ENCODE measurements around the gene KLHDC4. TPM values are rescaled to one million over a fixed set of nuclear protein-coding genes. Genes with fewer than 3 reads are reported as not detected.
A peak's percentile ranks its signal among the peaks of the same experiment; 100 is the strongest.
"Not testable (repeated sequence)": the region's sequence is repeated elsewhere in the genome, so short reads cannot be mapped to it uniquely, and the experiment has no call there.

Gene KLHDC4
- total RNA-seq, 1 experiment from 2014 or later = 64.8 TPM

DNA sequence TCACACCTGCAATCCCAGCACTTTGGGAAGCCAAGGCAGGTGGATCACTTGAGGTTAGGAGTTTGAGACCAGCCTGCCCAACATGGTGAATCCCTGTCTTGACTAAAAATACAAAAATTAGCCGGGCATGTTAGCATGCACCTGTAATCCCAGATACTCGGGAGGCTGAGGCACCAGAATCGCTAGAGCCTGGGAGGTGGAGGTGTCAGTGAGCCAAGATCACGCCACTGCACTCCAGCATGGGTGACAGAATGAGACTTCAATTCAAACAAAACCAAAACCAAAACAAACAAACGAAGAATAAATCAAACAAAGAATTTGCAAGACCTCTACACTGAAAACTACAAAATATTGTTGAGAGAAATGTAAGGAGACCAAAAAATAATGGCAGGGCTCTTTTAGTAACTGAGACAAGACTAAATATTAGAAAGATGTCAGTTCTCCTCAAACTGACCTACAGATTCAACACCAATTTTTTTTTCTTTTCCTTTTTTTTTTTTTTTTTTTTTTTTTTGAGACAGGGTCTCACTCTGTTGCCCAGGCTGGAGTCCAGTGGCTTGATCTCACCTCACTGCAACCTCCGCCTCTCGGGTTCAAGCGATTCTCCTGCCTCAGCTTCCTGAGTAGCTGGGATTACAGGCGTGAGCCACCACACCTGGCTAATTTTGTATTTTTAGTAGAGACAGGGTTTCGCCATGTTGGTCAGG is 23.1 kb upstream of the KLHDC4 start:
- not testable (repeated sequence) for DNase-seq (ENCODE audit: low spot score)

- DNase-seq (ENCODE audit: low spot score) = not testable (repeated sequence)
Measured at GRCh38 chr16:87787451-87788091, 21.8 kb upstream of the KLHDC4 start.

DNA sequence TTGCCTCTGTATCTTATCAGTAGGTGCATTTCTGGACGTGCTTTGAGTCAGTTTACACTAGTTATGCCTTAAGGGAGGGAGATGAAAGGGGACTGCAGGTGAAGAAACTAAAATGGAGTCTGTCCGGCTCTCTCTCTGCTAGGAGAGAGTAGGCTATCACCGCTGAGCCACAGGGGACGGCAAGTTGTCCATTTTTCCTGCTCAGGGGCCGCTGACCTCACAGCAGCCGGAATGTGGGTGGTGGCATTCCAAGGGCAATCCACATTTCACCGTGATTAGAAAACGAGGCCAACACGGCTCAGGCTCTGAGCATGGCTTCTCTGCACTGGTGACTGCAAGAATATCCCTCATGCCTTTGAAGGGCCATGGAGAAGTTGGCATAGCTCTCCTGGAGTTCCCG is 19.0 kb upstream of the KLHDC4 start:
- DNase-seq (ENCODE audit: low spot score) = peak; percentile 36

- no peak for DNase-seq (ENCODE audit: low spot score)
Measured at GRCh38 chr16:87782033-87782432, 16.2 kb upstream of the KLHDC4 start.

GRCh38 chr16:87780385-87780989 is 14.7 kb upstream of the KLHDC4 start:
- DNase-seq (ENCODE audit: low spot score) = peak; percentile 26

DNA sequence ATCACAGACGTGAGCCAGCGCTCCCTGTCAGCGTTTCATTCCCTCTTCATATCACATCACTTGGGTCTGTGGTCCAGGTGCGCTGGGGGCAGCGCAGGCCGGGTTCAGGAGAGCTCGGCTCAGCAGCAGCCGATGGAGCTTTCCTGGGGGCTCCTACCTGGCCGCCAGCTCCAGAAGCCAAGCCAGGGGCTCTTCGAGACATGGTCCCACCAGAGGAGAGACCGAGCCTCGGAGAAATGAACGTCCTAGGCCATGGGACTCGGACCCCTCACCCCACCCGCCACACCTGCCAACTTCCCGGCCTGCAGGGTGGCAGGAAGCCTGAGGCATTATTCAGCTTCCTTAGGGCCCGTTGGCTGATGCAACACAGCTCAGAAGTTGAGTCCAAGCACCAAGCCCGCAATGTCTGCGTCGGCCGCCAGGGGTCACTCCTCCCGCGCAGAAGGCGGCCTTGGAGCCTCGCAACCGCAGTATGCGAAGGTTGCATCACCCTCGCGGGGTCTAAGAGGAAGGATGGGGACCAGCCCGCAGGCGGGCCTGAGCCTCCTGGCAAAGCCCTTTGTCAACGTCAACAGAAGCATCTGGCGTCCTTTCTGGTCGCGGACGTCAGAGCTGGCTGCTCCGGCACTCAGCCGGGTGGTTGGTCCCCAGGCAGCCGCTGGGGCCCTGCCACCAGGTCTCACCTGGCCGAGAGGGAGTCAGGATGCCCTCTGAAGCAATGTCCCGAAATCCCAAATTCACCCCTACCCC is 13.2 kb upstream of the KLHDC4 start:
- peak; percentile 91 for DNase-seq (ENCODE audit: low spot score)

- DNase-seq (ENCODE audit: low spot score) = no peak
Measured at GRCh38 chr16:87778476-87778829, 12.7 kb upstream of the KLHDC4 start.

GRCh38 chr16:87773836-87774235 is 8.1 kb upstream of the KLHDC4 start:
- DNase-seq (ENCODE audit: low spot score) = not testable (repeated sequence)

DNA sequence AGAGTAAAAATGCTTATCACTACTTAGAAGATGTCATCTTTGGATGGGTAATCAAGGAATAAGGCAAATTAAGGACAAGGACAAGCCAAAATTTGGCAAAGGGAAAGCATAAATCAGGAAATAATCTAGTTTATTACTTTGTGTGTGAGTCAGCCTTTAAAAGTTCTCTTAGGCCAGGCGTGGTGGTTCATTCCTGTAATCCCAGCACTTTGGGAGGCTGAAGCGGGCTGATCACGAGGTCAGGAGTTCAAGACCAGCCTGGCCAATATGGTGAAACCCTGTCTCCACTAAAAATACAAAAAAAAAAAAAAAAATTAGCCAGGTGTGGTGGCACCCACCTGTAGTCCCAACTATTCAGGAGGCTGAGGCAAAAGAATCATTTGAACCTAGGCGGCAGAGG is 1.7 kb upstream of the KLHDC4 start:
- not testable (repeated sequence) for DNase-seq (ENCODE audit: low spot score)

GRCh38 chr16:87766485-87766797 is 655 bp upstream of the KLHDC4 start:
- DNase-seq (ENCODE audit: low spot score) = no peak

DNA sequence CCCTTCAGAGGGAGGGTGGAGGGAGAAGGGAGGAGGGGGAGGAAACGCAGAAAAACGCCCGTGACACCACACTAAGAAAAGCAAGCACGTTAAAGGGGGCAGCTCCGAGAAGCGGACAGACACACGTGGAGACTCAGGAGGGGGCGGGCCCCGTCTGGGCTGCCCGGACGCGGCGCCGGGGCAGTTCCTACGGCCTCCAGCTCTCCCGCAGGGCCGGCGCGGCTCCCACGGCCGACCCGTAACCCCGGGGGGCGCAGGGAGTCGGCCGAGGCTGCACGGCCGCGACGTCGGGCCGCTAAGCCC is 362 bp downstream of the KLHDC4 start:
- DNase-seq (ENCODE audit: low spot score) = peak; percentile 29

GRCh38 chr16:87764600-87765472 is 950 bp downstream of the KLHDC4 start:
- peak; percentile 2 for DNase-seq (ENCODE audit: low spot score)

GRCh38 chr16:87762620-87763019 is 3.2 kb downstream of the KLHDC4 start:
- no peak for DNase-seq (ENCODE audit: low spot score)

DNA sequence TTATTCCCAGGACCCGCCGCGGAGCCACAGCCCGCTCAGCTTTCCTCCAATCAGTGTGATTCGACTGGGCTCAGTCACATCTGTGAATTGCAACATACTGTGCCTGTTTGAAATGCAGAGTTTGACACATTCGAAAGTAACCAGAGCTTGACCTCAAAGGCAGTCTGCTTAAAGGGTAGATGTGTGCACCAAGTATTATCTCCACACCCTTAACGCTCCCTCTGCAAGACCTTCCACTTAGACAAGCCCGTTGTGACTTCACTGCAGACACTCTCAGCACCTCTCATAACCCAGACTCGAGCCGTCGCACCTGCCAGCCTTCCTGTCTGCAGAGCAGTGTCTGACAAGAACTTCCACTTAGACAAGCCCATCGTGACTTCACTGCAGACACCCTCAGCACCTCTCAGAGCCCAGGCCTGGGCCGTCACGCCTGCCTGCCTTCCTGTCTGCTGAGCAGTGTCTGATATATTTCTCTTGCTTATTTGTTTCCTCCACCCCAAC is 3.7 kb downstream of the KLHDC4 start:
- no peak for DNase-seq (ENCODE audit: low spot score)

DNA sequence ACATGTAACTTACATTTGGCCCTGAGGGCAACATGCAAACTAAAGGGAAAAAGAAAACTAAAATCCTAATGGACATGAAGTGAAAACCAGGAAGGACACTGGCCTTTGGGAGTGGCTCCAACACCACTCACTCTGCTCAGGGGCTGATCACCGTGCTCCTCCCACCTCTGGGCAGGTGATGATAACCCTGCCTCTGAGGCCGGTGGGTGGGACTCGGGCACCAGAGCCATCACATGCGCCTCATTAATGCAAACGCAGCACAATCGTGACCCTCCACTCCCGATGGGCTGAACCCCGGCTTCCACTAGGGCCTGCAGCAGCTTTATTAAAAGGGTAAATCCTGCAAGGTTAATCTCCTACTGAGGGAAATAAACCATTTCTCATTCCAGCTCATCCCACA is 4.7 kb downstream of the KLHDC4 start:
- no peak for DNase-seq (ENCODE audit: low spot score)

- no peak for DNase-seq (ENCODE audit: low spot score)
Measured at GRCh38 chr16:87757841-87758426, 7.9 kb downstream of the KLHDC4 start.

DNA sequence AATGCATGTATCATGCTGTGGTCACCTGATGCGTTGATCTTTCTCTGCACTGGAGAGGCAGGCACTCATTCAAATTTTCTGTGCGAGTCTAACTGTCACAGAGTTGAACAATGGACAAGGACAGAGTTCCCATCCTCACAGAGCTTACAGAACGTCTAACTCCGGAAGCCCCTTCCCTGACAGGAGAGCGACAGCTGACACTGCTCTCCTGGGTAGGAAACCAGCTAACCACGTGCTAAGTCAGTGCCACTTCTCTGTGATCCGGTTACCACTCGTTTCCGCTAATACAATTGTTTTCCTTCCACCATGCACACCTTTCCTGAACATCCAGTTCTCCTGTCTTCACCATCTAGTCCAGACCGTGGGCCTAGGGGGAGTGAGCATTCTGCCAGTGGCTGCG is 11.3 kb downstream of the KLHDC4 start:
- DNase-seq (ENCODE audit: low spot score) = no peak

- DNase-seq (ENCODE audit: low spot score) = no peak
Measured at GRCh38 chr16:87747626-87748414, 18.0 kb downstream of the KLHDC4 start.

- no peak for DNase-seq (ENCODE audit: low spot score)
Measured at GRCh38 chr16:87746178-87746577, 19.6 kb downstream of the KLHDC4 start.
